HG02970 (cell line): ENCODE data around the gene CHD2.

Source experiments
- ATAC-seq: cut with Tn5 transposase; IDR thresholded peaks from one replicate; pipeline ENCODE4 v1.9.1; 2021; ENCODE audit warnings: mild to moderate bottlenecking, moderate library complexity, moderate number of reproducible peaks; ENCODE audit not compliant: unreplicated experiment, low FRiP score

Gene CHD2

DNA sequence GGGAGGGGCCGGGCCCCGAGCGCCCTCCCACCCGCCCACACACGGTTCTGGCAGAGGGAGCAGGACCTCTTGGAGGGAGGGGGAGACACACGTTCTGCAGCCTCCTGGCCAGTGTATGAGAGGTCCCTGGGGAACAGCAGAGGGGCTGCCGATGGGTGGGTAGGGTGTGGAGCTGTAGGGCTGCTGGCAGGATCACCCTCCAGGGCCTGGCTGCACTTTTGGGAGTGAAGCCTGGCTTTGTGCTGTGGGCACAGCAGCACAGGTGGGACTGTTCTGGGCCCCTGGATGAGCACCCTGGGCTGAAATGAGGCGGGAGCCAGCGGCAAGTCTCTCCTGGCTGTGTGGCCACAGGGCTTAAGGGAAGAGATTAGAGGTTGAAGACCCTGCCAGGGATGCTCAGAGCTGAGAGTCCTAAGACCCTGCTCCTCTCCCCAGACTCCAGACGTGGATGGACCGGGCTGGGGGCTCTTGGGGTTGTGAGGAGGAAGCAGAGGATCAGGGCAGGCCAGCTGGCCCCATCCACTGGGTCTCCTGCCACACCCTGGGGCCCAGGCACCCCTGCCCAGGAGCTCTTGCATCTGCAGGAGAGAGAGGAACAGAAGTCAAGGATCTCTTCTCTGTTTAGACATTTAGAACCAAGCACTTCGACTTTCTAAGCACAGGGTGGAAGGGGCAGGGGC is 143.6 kb downstream of the CHD2 start:
- ATAC-seq: no peak

DNA sequence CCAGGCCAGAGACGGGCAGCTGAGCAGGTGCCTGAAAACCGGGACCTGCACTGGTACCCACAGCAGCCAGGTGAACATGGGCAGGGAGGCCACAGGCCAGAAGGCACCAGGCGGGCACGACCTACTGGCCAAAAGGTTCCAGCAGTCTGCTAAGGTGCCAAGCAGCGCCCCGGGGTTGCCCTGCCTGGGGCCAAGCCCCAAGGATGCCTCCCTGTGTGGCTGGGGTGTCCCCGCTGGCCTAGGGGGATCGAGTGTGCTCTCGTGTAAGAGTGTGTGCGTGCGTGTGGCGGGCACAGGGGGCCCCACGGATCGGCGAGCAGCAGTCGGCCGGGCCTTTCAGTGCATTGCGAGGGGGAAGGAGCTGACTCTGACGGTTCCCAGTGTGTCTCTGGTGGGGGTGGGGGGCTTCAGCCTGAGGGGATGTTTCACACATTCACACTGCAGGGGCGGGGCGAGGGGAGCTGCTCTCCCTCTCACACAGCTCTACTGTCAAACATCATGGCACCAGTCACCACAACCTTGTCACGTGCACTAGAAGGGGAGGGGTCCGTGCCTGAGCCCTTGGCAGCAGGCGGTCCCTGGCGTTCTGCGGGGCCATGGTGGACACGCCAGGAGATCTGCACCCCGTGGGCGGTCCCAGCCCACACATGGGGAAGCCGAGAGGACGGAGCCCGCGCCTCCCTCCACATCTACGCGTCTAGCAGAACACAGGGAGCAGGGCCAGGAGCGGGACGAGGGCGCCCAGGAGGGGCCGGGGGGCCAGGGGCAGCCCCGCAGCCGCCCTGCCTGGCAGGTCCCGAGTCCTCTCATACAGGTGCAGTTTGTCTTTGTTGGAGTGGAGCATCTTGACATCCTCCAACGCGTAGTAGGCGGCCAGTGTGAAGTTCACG is 144.4 kb downstream of the CHD2 start:
- ATAC-seq: no peak

DNA sequence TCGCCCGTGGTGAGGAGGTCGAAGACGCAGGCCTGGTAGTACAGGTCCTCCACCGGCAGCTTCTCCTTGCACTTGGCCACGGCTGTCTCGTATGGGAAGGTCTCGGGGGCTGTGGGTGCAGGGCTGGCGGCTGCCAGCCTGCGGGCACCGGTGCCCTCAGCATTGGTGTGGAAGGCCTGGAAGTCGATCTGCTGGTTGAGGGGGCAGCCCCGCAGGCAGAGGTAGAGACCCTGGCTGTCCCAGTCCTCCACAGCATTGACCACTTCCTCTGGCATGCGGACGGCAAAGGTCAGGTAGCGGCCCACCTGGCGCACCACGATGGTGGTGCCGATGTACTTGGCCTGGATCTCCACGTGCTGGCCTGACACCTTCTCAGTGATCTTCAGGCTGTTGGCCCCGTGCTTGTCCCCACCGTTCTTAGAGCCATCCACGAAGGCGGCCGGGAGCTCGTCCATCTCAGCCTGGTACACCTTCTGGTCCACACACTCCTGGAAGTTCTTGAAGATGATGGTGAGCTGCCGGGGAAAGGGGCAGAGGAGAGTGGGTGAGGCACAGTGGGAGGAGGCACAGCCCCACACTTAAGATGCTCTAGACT is 145.2 kb downstream of the CHD2 start:
- no peak for ATAC-seq

DNA sequence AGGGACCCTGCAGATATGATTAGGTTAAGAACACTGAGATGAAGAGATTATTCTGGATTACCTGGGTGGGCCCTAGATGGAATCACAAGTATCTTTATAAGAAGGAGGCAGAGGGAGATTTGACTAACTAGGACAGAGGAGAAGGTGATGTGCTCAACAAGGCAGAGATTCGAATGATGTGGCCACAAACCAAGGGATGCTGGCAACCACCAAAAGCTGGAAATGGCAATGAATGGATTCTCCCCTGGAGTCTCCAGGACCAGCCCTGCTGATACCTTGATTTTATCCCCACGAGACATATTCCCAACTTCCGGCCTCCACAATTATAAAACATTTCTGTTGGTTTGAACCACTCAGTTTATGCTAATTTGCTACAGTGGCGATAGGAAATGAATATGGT is 146.0 kb downstream of the CHD2 start:
- ATAC-seq: no peak

DNA sequence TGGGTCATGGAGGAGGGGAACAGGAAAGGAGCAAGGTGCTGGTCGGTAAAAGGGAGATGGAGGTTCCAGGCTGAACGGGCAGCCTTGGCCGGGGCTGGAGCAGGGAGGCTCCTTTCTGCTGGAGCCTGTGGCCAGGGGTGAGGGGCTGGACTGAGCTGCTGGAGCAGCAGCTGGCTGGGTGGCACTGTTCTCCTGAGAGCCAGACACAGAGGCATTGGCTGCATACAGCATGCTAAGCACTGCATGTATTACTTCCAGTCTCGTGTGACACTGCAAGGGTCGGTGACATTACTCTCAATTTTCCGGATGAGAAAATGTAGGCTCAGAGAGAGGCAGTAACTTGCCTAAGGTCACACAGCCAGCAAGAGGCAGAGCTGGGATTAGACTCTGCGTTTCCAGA is 146.6 kb downstream of the CHD2 start:
- no peak for ATAC-seq

DNA sequence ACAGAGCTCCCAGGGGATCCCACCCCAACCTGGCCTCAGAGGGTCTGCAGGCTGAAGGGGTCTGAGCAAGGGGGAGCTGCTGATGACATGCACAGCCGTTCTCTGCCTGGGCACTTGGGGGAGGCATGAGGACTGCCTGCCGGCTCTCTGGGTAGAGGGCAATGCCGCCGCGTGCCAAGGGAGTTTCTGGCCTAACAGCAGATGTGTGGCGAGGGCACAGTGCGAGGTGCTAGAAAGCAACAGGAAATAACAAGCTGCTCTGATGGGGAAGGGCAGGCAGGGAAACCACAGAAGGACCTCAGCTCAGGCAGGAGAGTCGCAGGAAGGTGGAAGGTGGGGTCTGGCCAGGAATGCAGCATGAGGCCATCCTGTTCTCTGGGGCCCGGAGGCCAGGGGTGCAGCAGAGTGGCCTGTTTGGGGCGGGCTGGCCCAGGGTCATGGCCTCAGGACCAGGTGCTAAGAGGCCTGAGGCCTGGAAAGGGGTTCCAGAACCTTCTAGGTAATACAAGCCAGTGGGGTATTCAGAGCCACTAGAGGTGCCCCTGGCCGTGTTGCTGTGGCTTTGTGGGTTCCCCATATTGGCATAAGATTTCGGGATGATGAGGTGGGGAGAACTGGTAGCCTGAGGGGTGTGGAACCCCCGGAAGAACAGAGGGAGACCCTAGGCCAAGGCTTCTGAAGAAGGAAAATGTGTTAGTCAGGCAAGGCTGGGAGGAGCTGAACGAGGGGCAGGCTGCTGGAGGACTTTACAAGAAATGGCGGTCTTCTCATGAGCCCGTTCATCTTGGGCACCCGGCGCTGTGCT is 147.7 kb downstream of the CHD2 start:
- no peak for ATAC-seq

DNA sequence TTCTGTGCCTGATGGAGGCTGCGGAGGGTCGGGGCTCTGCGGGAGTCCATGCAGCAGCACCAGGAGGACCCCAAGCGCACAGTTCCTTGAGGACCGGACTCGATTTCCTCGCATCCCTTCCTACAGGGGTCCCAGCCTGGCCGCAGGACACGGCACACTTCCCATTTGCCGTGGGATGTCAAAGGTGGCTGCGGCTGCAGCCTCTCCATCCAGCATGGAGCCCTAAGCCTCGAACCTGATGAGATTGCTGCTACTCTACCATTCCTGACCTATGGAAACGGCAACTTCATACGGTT is 148.2 kb downstream of the CHD2 start:
- no peak for ATAC-seq

DNA sequence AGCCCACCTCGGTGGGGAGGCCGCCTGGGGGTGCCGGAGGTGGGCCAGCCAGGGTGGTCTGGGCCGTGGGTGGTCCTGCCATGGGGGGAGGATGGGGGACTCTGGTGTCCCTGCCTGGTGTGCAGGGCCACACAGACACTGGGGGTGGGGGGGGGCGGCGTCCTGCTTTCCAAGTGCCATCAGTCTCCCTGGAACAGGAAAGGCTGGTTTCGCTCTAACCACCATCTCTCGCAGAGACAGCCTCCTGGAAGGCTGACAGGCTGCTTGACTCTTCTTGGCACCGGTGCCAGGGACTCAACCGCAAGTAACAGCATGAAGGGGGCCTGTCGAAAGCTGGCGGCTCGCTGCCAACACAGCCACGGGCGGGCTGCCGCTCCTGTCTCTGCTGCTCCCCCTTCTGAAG is 148.6 kb downstream of the CHD2 start:
- ATAC-seq: no peak

DNA sequence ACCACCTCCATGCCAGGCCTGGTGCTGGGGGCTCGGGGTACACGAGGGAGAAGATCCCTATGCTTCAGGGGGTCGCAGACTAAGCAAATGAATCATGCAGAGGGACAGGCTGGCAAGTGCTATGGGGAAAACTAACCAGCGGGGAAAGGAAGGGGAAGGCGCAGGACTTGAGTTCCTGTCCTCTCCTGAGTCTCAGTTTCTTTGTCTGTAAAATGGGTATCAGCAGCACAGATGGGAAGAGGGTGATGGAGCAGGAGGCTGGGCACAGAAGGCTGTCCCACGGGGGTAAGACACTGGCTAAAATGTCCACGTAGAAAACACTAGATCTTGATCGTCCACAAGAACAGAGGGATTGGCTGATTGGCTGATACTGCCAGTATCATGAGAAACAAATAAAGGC is 149.1 kb downstream of the CHD2 start:
- no peak for ATAC-seq

DNA sequence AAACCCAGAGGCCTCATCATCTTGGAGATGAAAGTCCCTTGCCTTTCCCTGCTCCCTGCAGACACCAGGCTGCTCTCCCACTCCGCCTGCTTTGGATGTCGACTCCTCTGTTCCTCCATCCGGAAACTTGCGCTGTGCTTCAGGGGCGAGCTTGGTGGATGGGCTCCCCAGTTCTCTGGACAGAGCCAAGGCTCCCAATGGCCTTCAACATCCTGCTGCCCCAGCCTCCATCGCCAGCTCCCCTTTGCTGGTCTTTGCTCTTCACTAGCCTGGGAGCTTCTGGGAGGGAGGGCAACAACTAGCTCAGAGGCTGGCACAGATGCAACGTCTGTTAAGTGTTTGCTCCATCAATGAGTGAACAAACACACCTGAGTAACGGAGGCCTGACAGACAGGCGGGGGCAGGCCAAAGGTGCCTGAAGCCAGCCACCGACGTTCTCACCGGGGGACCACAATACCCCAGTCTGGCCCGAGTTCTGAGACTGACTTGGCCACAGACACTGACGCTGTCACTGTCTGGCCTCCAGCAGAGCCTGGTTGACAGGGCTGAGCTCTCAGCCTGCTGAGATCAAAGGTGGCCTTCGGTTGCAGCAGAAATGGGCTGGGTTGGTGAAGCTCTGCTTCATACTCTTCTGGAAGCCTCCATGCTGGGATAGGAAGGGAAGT is 149.9 kb downstream of the CHD2 start:
- no peak for ATAC-seq

DNA sequence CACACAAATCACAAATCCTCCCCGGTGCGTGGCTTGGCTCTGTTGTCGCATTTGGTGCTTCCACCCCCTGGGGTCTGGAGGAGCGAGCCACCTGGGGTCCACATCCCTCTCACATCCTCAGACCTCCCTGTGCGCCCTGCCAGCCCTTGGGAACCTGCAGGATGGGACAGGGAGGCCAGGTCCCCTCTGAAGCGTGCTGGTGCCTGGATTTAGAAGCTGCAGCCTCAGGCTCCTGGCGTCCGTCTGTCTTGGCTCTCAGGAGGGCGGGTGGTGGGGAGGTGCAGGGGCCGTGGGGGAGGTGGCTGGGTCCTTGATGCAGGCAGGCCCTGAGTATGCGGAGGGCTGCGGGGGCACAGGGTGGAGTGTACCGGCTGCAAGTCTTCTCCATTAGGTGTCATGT is 150.5 kb downstream of the CHD2 start:
- no peak for ATAC-seq

DNA sequence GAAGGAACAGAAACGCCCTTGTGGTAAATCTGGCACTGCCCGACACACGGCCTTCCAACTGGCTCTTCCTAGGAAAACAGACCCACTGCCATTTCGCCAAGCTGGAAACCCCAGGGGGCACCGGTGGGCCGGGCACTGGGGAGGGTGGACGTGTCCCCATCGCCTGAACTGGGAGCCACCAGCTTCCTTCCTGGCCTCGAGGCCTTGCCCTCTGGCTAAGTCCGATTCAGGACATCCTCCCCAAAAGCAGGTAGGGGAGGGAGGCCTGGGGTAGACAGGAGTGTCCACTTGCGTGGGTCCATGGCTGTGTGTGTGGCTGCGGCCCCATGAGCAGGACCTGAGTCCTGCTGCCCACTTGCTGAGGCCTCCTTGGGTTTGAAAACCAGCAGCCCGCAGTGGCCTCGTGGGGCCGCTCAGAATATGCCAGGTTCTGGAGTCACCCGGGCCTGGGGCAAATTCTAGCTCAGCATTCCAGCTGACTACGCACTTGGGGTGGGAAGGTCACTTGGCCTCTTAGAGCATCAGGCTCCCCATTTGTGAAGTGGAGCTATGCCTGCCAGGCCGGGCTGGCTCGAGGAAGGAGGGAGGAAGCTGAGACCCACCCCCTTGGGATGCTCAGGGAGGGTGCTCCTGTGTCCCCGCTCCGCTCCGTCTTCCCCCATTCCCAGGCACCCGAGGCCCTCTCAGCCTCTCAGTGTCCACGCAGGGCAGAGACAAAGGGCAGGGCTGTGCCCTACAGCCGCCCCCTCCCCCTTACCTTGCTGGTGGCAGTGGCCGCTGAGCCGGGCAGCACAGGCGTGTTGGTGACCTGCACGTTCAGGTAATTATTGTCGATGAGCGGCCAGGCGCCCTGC is 151.3 kb downstream of the CHD2 start:
- no peak for ATAC-seq

DNA sequence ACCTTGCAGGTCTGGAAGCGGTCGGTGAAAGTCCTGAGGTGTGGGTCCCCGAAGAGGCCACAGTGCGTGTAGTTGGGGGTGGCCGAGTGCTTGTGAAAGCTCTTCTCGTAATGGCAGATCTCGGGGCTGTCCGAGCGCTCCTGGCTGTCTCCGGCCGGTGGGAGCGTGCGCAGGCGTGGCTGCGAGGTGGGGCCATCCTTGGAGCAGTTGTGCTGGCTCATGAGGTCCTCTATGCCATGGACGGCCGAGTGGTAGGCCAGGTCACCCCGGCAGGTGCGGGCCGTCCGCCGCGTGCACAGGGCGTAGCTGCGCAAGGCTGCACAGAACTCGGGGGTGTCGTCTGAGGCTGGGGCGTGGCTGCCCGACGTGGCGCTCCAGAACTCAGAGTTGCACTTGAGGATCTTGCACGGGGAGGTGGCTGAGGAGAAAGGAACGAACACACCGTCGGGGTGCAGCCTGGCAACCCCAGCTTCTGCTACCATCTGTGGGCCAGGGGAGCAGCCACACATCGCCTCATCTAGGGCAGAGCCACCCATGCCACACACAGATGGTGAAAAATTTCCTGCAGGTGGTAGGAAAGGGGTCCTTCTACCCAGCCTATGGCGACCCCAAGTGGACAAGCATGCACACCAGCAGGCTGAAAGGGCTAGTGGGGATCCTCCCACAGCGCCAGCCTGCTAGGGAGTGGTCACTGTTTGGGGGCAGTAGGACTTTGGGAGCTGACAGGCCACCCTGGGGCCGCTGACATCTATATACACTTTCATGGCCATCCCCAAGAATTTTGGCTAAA is 152.2 kb downstream of the CHD2 start:
- ATAC-seq: no peak

DNA sequence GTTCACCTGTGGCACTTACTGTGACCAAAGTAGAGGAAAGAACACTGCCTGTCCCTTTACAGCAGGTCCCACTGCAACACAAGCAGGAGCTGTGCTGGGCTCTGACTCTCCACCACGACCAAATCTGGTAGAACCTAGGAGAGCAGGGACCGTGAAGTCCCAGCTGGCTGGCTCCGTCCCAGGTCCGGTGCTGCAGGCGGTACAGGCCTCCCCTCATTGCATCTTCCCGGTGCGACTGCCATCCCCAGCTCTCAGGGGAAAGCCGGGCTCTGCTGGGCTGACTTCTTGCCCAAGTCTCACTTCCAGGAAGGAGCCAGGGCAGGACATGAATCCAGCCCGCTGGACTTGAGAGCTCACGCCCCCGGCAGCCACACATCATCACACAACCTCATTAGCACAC is 155.1 kb downstream of the CHD2 start:
- ATAC-seq: no peak

DNA sequence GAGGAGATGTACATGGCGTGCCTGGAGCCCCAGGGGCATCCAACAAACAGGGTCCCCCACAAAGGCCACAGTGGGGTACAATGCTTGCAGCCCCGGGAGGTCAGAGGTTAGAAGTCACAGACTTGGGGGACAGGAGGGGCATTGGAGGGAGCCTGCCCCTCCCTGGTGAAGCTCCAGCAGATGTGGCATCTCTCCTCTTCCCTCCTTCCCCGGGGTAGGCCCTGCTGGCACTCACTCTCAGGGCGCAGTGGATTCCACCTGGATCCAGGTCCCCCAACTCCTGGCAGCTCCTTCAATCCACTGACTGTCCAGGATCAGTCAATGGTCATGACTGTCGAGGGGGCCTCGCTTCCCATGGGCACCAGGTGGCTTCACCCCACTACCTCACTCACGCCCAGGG is 156.7 kb downstream of the CHD2 start:
- no peak for ATAC-seq

DNA sequence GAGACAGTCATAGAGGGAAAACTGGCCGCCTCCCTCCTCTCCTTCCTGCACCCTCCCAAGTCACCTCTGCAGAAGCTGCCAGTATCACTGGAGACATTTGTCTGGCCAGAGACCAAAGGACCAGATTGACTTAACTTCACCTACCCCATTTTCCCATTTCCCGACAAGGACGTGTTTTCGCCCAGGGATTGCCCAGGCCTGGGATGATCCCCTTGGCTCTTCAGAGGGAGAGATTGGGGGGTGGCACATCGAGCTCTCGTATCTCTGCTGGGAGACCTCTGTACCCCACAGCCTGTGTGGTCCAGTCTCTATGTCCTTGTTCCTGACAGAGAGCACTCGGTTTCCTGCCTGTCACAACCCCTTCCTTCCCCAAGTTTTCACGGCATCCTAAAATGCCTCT is 157.5 kb downstream of the CHD2 start:
- no peak for ATAC-seq

DNA sequence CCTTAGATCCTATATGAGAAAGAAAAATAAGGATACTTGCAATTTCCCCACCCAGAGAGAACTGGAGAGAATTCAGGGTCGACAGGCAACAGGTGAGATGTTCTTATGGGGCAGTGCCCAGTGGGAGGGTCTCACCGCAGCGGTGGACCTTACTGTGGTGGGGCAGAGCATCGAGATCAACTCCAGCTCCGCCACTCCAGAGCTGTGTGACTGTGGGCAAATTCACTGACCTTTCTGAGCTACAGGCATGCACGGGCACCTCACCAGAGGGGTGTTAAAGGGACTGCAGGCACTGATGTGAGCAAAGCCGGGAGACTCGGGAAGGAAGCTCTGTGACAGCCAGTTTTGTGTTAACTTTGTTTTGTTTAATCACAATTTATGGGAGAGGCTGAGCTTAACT is 158.0 kb downstream of the CHD2 start:
- ATAC-seq: no peak

DNA sequence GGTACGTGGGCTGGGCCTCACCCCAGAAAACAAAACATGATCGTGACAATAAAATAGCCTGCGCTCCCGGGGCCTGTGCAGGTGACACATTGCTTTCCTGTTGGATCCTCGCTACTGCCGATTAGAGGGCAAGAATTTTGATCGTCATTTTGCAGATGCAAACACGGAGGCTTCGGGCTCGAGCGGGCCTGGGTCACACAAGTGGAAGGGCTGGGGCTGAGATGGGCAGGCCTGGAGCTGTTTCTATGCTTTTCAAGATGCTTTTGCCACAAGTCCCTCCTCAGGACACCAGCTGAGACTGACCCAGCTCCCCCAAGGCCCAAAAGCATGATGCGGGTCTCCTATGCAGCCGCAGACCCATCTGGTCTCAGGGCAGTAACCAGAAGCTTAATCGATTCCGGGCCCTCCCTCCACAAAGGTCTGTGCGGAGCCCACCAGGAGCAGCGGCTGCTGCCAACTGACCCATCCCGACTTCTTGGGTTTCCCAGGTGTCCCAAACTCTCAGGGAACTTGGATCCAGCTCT is 158.8 kb downstream of the CHD2 start:
- no peak for ATAC-seq

DNA sequence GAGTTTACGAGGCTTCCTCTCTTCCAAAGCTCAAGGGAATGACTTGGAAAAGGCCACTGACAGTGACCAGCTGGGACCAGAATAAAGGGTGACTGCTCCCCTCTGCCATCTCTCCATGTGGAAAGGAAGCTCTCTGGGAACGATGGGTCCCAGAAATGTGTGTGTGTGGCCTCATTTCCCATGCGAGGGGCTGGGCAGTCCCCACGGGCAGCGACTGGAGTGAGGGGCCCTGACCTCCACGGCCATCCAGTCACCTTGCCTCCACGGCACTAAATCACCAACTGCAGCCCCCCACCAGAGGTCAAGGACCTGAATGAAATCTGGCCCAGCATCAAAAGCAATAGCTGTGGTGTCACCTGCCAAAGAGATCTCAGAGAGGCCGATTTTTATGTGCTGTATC is 159.3 kb downstream of the CHD2 start:
- ATAC-seq: no peak
